ENCODE measurements around the gene ACBD4.

DNA sequence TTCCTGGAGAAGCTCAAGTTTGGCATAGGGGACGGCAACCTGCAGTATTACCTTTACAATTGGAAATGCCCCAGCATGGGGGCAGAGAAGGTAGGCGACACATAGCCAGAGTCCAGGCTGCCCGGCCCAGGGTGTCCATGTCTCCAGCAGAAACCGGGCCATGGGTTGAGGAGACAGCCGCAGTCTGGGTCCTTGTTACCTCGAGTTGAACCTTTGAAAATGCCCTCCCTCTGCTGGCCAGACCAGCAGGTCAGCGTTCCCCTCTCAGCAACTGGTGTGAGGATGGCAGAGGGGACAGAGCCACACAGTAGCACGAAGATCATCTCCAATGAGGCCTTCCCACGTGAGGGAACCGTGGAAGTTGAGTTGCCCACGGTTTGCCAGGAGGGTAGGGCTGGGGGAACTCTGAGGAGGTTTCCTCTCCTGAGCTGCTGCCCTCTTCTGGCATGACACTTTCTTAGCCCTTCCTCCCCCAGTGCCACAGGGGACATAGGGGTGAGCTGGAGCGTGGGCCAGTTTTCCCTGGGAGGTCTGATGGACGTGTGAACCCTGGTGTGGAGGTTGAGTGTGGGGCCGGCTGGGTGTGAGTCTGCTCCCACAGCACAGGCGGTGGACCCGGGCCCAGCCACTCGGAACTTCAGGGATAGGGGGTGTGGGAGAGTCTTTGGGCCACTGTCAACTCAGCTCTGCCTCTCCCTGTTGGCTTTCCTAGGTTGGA is 30.4 kb upstream of the ACBD4 start:
- TF ChIP-seq CTCF (IDR thresholded peaks at IDR 0.05) (no peak; the same call in 1 of the 2 replicates), EZH2phosphoT487 (IDR thresholded peaks at IDR 0.05; ENCODE audit: borderline replicate concordance, low read depth) (no peak), RAD21 (IDR thresholded peaks at IDR 0.05; ENCODE audit: low read length) (no peak), CHD2 (IDR thresholded peaks at IDR 0.05; ENCODE audit: low read length, partially characterized antibody) (no peak)

All from SK-N-SH (cell line).